Psoas muscle (tissue), 8 donors: Measurements from ENCODE around the gene FOXN3. TPM values are rescaled to one million over a fixed set of nuclear protein-coding genes. Genes with fewer than 3 reads are reported as not detected.

Experiments
- ATAC-seq, 4 donors: fragments of 200-7000 bp; cut with Tn5 transposase; one replicate each; pipeline ENCODE4 v1.9.1; 2020; ENCODE audit warnings: moderate library complexity in 3 of 4, mild to moderate bottlenecking in 2 of 4
- DNase-seq, 2 donors: peaks; one replicate each; pipeline ENCODE4 v3.0.0-alpha.2; 2020
- H3K27ac ChIP-seq: fragments of 200-600 bp; one replicate; pipeline ENCODE4 v1.8.0; 2022
- H3K27me3 ChIP-seq, 3 donors: fragments of 200-600 bp in 1 of 3; one replicate each; pipeline versions ENCODE4 v1.6.1 to v1.8.0; 2013 to 2022; ENCODE audit warnings: low read length in 2 of 3, mild to moderate bottlenecking in 2 of 3, moderate library complexity in 1 of 3; ENCODE audit not compliant: insufficient read depth in 3 of 3
- H3K36me3 ChIP-seq, 2 donors: fragments of 200-600 bp in 1 of 2; one replicate each; pipeline versions ENCODE4 v1.6.1 to v1.8.0; 2013 to 2022; ENCODE audit warnings: low read depth in 1 of 2, mild to moderate bottlenecking in 1 of 2, moderate library complexity in 1 of 2; ENCODE audit not compliant: insufficient read depth in 1 of 2
- H3K4me1 ChIP-seq: fragments of 200-600 bp; one replicate; pipeline ENCODE4 v1.8.0; 2022
- H3K4me3 ChIP-seq: fragments of 200-600 bp; one replicate; pipeline ENCODE4 v1.8.0; 2022; ENCODE audit warnings: mild to moderate bottlenecking
- H3K9me3 ChIP-seq: fragments of 200-600 bp; one replicate; pipeline ENCODE4 v1.8.0; 2022
- CTCF ChIP-seq: fragments of 200-600 bp; IDR thresholded peaks from one replicate; pipeline ENCODE4 v1.8.0; 2022; ENCODE audit warnings: antibody characterized with exemption
- WGBS, 3 donors: extraction: QIAGEN DNeasy Blood & Tissue Kit; methylation state at CpG; one replicate each; pipeline versions ENCODE4 v1.1.6 to v1.1.7; 2013; 5-methylcytosine and 5-hydroxymethylcytosine counted together
- intact Hi-C, 2 donors: fragments of 100-400 bp; cut with DNase I; formaldehyde crosslinking; loops; one replicate each; pipeline versions ENCODE4 v1.11.0 to v1.14.2; 2022
- polyA plus RNA-seq, 3 donors: library from polyadenylated mRNA; stranded (reverse); fragments of 200-250 nt; gene quantifications; one replicate each; pipeline ENCODE4 v1.2.3, GENCODE V29; 2013
- total RNA-seq, 4 donors: library from RNA; stranded (reverse); fragmentation: NEBNext Ultra II Directional in 2 of 4; extraction: Animal tissue kit (Norgen Biotek cat#: 25700) in 2 of 4; gene quantifications; one replicate each; pipeline versions ENCODE4 v1.2.1 to v1.2.4, GENCODE V29; 2021 to 2023
- donor health status: healthy with polysubstance abuse.
- donor health status: DM: no; HTN: no; CAD: no; lungs with moderate emphysema.
- donor health status: Bipolar disorder and iron deficiency.
- donor health status: healthy.
- donor health status: DM: yes; HTN: yes; CAD: no.
- donor health status: DM: no; HTN: no; CAD: no.
- donor health status: DM: no; HTN: no; CAD: no.
- donor health status: DM: yes; HTN: yes; CAD: no.

FOXN3 gene
- total and polyA plus RNA-seq, 7 donors, result 10.1 to 123 (median 73.6) TPM

GRCh38 chr14:89304972-89305703 is 111.9 kb downstream of the FOXN3 start:
- Histone ChIP-seq H3K27ac (peak overlapping the region; percentile 96), H3K36me3 (no peaks in the 10 kb centered on the region), H3K27me3 (no peaks in the 10 kb centered on the region), H3K4me3 (no peak overlapping the region), H3K4me1 (peaks cover 68% of the 10 kb centered on the region), H3K9me3 (no peaks in the 10 kb centered on the region)
- no peak for TF ChIP-seq CTCF
- intact Hi-C loops, result loop anchor here (5.0 kb wide), 2 partner anchors 37 to 48 kb away; no protein-coding TSS in a partner anchor
- DNase-seq, result peak in 1 of 2 donors; percentile 44
- WGBS, 3 donors, result 40 to 57% (median 40%) methylated on average over 16 of the region's 16 CpGs
- peak in 3 of 4 donors; percentile 33 to 44 (median 41) for ATAC-seq

- H3K4me1 ChIP-seq, result peaks cover 63% of the 10 kb centered on the region
- ATAC-seq, result peak in 1 of 4 donors; percentile 8
Observed at GRCh38 chr14:89304561-89304960, 112.5 kb downstream of the FOXN3 start.

GRCh38 chr14:89303456-89304435 is 113.3 kb downstream of the FOXN3 start:
- Histone ChIP-seq H3K27ac (peak overlapping the region; percentile 96), H3K9me3 (no peaks in the 10 kb centered on the region), H3K36me3 (no peaks in the 10 kb centered on the region), H3K4me3 (peak overlapping the region; percentile 55), H3K4me1 (peaks cover 54% of the 10 kb centered on the region), H3K27me3 (no peaks in the 10 kb centered on the region)
- DNase-seq (peak; percentile 29 to 62), ATAC-seq (peak; percentile 83 to 94 (median 88))
- no peak for TF ChIP-seq CTCF
- WGBS, 3 donors, result 7 to 8% (median 8%) methylated on average over 14 of the region's 14 CpGs
- intact Hi-C loops, result loop anchor here in 1 of 2 donors (5.0 kb wide), 2 partner anchors 39 to 46 kb away; no protein-coding TSS in a partner anchor

More at GRCh38 chr14:89304561-89304960, 112.5 kb downstream of the FOXN3 start:
- H3K9me3 ChIP-seq, result no peaks in the 10 kb centered on the region
- WGBS, 3 donors, result 49 to 53% (median 53%) methylated on average over 6 of the region's 6 CpGs
- no peak for TF ChIP-seq CTCF
- peak overlapping the region; percentile 55 for H3K4me3 ChIP-seq
- intact Hi-C loops, result loop anchor here in 1 of 2 donors (5.0 kb wide), 2 partner anchors 38 to 47 kb away; no protein-coding TSS in a partner anchor
- no peak for DNase-seq
- H3K27ac ChIP-seq, result peak overlapping the region; percentile 96
- H3K27me3 ChIP-seq, result no peaks in the 10 kb centered on the region
- H3K36me3 ChIP-seq, result no peaks in the 10 kb centered on the region

- H3K27ac ChIP-seq, result peak overlapping the region; percentile 96
- H3K4me3 ChIP-seq, result no peak overlapping the region
- 93 to 95% (median 94%) methylated on average over 7 of the region's 7 CpGs for WGBS, 3 donors
- TF ChIP-seq CTCF, result no peak
- H3K27me3 ChIP-seq, result no peaks in the 10 kb centered on the region
- ATAC-seq, result no peak
- intact Hi-C loops, result loop anchor here in 1 of 2 donors (5.0 kb wide), 2 partner anchors 40 to 45 kb away; no protein-coding TSS in a partner anchor
- H3K36me3 ChIP-seq, result no peaks in the 10 kb centered on the region
- H3K9me3 ChIP-seq, result no peaks in the 10 kb centered on the region
- peaks cover 42% of the 10 kb centered on the region for H3K4me1 ChIP-seq
- no peak for DNase-seq
Observed at GRCh38 chr14:89302396-89302950, 114.6 kb downstream of the FOXN3 start.
